H1 (cell line): ENCODE measurements around the gene UBP1. TPM values are rescaled to one million over a fixed set of nuclear protein-coding genes. Genes with fewer than 3 reads are reported as not detected.

ENCODE experiments used
- KDM4A ChIP-seq: IDR thresholded peaks from one replicate; pipeline ENCODE4 v1.7.1; 2012; ENCODE audit warnings: low read depth, mild to moderate bottlenecking, moderate library complexity, low read length, inconsistent platforms; ENCODE audit not compliant: severe bottlenecking
- MAFK ChIP-seq: IDR thresholded peaks from 2 replicates; pipeline ENCODE4 v1.6.1; 2012; ENCODE audit warnings: low read depth, mild to moderate bottlenecking, improper control_type of control experiment, low read length
- RFX5 ChIP-seq: IDR thresholded peaks from 2 replicates; pipeline ENCODE4 v1.6.1; 2011; ENCODE audit warnings: low read depth, low read length, improper control_type of control experiment, borderline replicate concordance
- SIRT6 ChIP-seq: IDR thresholded peaks from one replicate; pipeline ENCODE4 v1.7.1; 2012; ENCODE audit warnings: low read length, inconsistent platforms
- SP2 ChIP-seq: IDR thresholded peaks from 2 replicates; pipeline ENCODE4 v1.6.1; 2012; ENCODE audit warnings: mild to moderate bottlenecking, low read length, inconsistent platforms
- YY1 ChIP-seq: IDR thresholded peaks from 2 replicates; pipeline ENCODE4 v1.6.1; 2011; ENCODE audit warnings: low read depth, mild to moderate bottlenecking, low read length
- polyA plus RNA-seq, 7 experiments: library from polyadenylated mRNA; depleted of rRNA in 3 of 7; stranded (reverse) in 5 of 7; unstranded in 2 of 7; fragments of >200 nt in 5 of 7; fragments of 200-250 nt in 2 of 7; gene quantifications; 1 replicate in 5 of 7; 2 replicates in 1 of 7; 4 replicates in 1 of 7; pipeline versions ENCODE4 v1.2.1 to v1.2.3, GENCODE V29; 2011 to 2013; ENCODE audit warnings: missing spikeins in 2 of 7, mixed read lengths in 2 of 7
- total RNA-seq: library from RNA; stranded (reverse); fragmentation: NEBNext Ultra II Directional; extraction: Animal tissue kit (Norgen Biotek cat#: 25700); gene quantifications from 2 replicates; pipeline ENCODE4 v1.2.1, GENCODE V29; 2021

The UBP1 gene
- total and polyA plus RNA-seq, 2 of the 8 experiments (the other 6 are each of a cell fraction or from before 2014, with no cell fraction given): 47.3 to 71.9 TPM

DNA sequence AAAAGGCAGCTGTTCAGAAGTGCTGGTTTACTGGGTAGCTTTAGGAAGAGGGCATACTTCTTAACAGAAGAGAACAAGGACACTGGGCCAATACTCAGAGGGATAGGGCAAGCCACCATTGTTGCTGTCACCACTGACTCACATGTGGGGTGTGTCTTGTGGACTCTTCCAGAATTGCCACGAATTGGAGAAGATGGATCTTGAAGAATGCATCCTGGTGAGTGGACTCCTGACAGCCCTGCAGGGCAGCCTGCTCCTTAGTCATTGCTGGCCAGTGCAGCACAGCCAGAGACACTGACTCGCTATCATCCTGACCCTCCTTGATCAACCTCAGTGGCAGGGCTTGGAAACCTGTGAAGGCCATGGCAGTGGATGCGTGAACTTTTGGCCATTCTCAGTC lies 62.3 kb downstream of the UBP1 start (continued):
- TF ChIP-seq SIRT6 (no peak), KDM4A (no peak), SP2 (no peak), RFX5 (no peak), MAFK (no peak), YY1 (no peak)
